Ovary (tissue), 9 donors: ENCODE data around the gene UBE2QL1. TPM values are rescaled to one million over a fixed set of nuclear protein-coding genes. Genes with fewer than 3 reads are reported as not detected.

Experiments used
- DNase-seq, 5 donors: peaks; one replicate each; pipeline ENCODE4 v3.0.0-alpha.2; 2019 to 2020
- H3K27ac ChIP-seq, 2 donors: fragments of 200-600 bp; one replicate each; pipeline versions ENCODE4 v1.5.1 to v1.8.0; 2019 to 2022
- H3K27me3 ChIP-seq: fragments of 200-600 bp; one replicate; pipeline ENCODE4 v1.8.0; 2022
- H3K36me3 ChIP-seq: fragments of 200-600 bp; sonication (generic); one replicate; pipeline ENCODE4 v1.5.1; 2019
- H3K4me1 ChIP-seq: one replicate; pipeline ENCODE4 v1.8.1; 2013; ENCODE audit warnings: mild to moderate bottlenecking, moderate library complexity; ENCODE audit not compliant: insufficient read depth
- H3K4me3 ChIP-seq: fragments of 200-600 bp; sonication (generic); one replicate; pipeline ENCODE4 v1.5.1; 2017
- H3K9me3 ChIP-seq, 2 donors: fragments of 200-600 bp in 1 of 2; sonication (generic) in 1 of 2; one replicate each; pipeline versions ENCODE4 v1.5.1 to v1.8.1; 2013 to 2019; ENCODE audit warnings: mild to moderate bottlenecking in 1 of 2, moderate library complexity in 1 of 2
- CTCF ChIP-seq, 3 donors: fragments of 450-650 bp in 2 of 3; fragments of 200-600 bp in 1 of 3; IDR thresholded peaks; one replicate each; pipeline versions ENCODE4 v1.5.1 to v1.8.0; 2016 to 2022; ENCODE audit warnings: antibody characterized with exemption in 3 of 3, mild to moderate bottlenecking in 1 of 3
- EP300 ChIP-seq: sonication (generic); formaldehyde crosslinking; IDR thresholded peaks from one replicate; pipeline ENCODE4 v1.6.1; 2017; ENCODE audit warnings: antibody characterized with exemption
- POLR2A ChIP-seq: fragments of 450-650 bp; IDR thresholded peaks from one replicate; pipeline ENCODE4 v1.6.1; 2017; ENCODE audit warnings: antibody characterized with exemption, mild to moderate bottlenecking, moderate library complexity
- WGBS, 3 donors: extraction: QIAGEN DNeasy Blood & Tissue Kit in 1 of 3; methylation state at CpG; one replicate each; pipeline versions ENCODE4 v1.1.5 to v1.1.7; 2013 to 2017; 5-methylcytosine and 5-hydroxymethylcytosine counted together
- intact Hi-C, 4 donors: fragments of 100-400 bp; cut with DNase I; formaldehyde crosslinking; loops; one replicate each; pipeline versions ENCODE4 v1.11.0 to v1.15.1; 2022 to 2023
- polyA plus RNA-seq, 2 donors: library from polyadenylated mRNA; stranded (reverse); fragments of 200-250 nt in 1 of 2; fragments of 350-450 nt in 1 of 2; fragmentation: Illumina TruSeq in 1 of 2; extraction: RNeasy Lipid Tissue Mini Kit (QIAGEN cat#74804) in 1 of 2; gene quantifications; one replicate each; pipeline ENCODE4 v1.2.3, GENCODE V29; 2013 to 2014
- total RNA-seq, 7 donors: library from RNA; depleted of rRNA in 2 of 7; stranded (reverse); fragments of >200 nt in 2 of 7; fragmentation: NEBNext Ultra II Directional in 3 of 7; extraction: Animal tissue kit (Norgen Biotek cat#: 25700) in 3 of 7; gene quantifications; one replicate each; pipeline versions ENCODE4 v1.1.0 to v1.2.4, GENCODE V29; 2016 to 2023
- donor health status: DM: no; HTN: no; CAD: no; lungs with moderate emphysema.
- donor health status: DM: no; HTN: no; CAD: no.
- donor health status: Bipolar disorder and iron deficiency.
- donor health status: DM: yes; HTN: yes; CAD: no.
- donor health status: DM: no; HTN: no; CAD: no.
- donor health status: DM: yes; HTN: yes; CAD: no.

Gene UBE2QL1
- total and polyA plus RNA-seq, 9 donors, result 0.30 to 6.4 (median 1.3) TPM

- intact Hi-C loops, result no loop called here
- TF ChIP-seq EP300 (no peak), POLR2A (no peak), CTCF (IDR thresholded peaks at IDR 0.05) (no peak)
- H3K4me3 ChIP-seq, result no peak overlapping the region
- no peak overlapping the region for H3K27ac ChIP-seq
- DNase-seq, result no peak
- H3K36me3 ChIP-seq, result no peaks in the 10 kb centered on the region
- H3K4me1 ChIP-seq, result no peaks in the 10 kb centered on the region
- 85 to 88% (median 86%) methylated on average over 5 of the region's 5 CpGs for WGBS, 3 donors
- no peaks in the 10 kb centered on the region for H3K27me3 ChIP-seq
- H3K9me3 ChIP-seq, result no peaks in the 10 kb centered on the region
Observed at GRCh38 chr5:6484899-6485298, 36.2 kb downstream of the UBE2QL1 start.

DNA sequence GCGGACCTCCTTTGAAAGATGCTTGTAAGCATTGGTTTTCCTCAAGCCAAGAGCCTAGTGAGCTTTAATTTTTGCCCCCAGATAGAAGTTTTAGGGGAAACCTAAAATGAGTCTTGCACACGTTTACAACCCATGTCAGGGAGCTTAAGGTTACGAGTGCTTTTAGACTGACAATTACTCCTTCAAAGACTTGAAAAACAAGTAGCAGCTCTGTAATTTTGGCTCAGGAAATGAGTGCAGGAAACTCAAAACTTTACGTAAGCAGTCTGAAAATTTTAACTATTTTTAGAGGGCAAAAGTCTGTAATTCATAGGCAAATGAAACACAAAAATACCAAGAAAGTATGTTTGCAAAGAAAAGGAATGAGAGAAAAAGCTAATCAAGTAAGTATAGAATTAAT lies 36.8 kb downstream of the UBE2QL1 start:
- Histone ChIP-seq H3K36me3 (no peaks in the 10 kb centered on the region), H3K27me3 (no peaks in the 10 kb centered on the region), H3K9me3 (no peaks in the 10 kb centered on the region), H3K4me3 (no peak overlapping the region), H3K4me1 (no peaks in the 10 kb centered on the region), H3K27ac (no peak overlapping the region)
- intact Hi-C loops, result no loop called here
- 55 to 63% (median 62%) methylated on average over 4 of the region's 4 CpGs for WGBS, 3 donors
- TF ChIP-seq EP300, result no peak
- TF ChIP-seq POLR2A, result no peak
- no peak for TF ChIP-seq CTCF (IDR thresholded peaks at IDR 0.05)
- no peak for DNase-seq

DNA sequence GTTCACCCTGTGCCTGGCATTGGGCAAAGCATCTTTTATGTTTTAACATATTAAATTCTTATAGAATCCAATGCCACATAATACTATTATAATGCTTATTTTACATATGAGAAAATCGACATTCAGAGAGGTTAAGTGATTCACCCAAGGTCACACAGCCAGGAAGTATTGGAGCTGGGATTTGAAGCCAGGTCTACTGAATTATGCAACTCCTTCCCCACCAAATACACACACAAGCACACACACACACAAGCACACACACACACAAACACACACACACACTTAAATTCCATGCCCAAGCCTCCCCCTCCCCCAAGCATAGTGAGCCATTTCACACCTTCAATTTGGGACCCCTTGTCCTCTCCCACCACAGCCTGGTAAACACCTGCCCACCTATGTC lies 37.4 kb downstream of the UBE2QL1 start:
- Histone ChIP-seq H3K9me3 (no peaks in the 10 kb centered on the region), H3K4me3 (no peak overlapping the region), H3K27me3 (no peaks in the 10 kb centered on the region), H3K36me3 (no peaks in the 10 kb centered on the region), H3K27ac (no peak overlapping the region), H3K4me1 (no peaks in the 10 kb centered on the region)
- DNase-seq, result no peak
- intact Hi-C loops, result no loop called here
- 72 to 76% (median 75%) methylated on average over 1 of the region's 1 CpG for WGBS, 3 donors
- TF ChIP-seq POLR2A (no peak), CTCF (IDR thresholded peaks at IDR 0.05) (no peak), EP300 (no peak)

DNA sequence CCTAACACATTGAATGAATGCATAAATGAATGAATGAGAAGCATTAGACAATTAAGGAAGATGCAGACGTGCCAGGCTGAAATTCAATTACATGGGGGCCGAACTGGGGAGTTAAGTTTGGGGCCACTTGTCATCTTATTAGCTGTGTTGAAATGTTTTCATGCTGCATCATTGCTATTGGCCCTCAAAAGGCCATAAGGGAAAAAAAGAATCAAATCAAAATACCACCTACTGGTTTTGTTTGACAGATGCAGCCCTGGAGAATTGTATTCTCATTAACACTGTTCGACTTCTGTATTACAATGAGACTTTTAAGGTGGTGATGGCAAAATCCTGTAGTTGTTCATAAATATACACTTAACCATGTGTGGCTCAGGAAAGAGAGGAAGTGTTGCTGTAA lies 38.4 kb downstream of the UBE2QL1 start:
- 66 to 75% (median 67%) methylated on average over 3 of the region's 3 CpGs for WGBS, 3 donors
- TF ChIP-seq CTCF (IDR thresholded peaks at IDR 0.05), result no peak
- TF ChIP-seq EP300, result no peak
- no peak for TF ChIP-seq POLR2A
- H3K27ac ChIP-seq, result no peak overlapping the region
- H3K4me1 ChIP-seq, result no peaks in the 10 kb centered on the region
- no peaks in the 10 kb centered on the region for H3K27me3 ChIP-seq
- H3K9me3 ChIP-seq, result no peaks in the 10 kb centered on the region
- no peak overlapping the region for H3K4me3 ChIP-seq
- intact Hi-C loops, result no loop called here
- no peaks in the 10 kb centered on the region for H3K36me3 ChIP-seq
- DNase-seq, result no peak

GRCh38 chr5:6488021-6488420 lies 39.4 kb downstream of the UBE2QL1 start:
- Histone ChIP-seq H3K27me3 (no peaks in the 10 kb centered on the region), H3K36me3 (no peaks in the 10 kb centered on the region), H3K27ac (no peak overlapping the region), H3K9me3 (no peaks in the 10 kb centered on the region), H3K4me1 (no peaks in the 10 kb centered on the region), H3K4me3 (no peak overlapping the region)
- WGBS, 3 donors, result 16 to 22% (median 20%) methylated on average over 4 of the region's 4 CpGs
- no peak for DNase-seq
- no peak for TF ChIP-seq EP300
- no peak for TF ChIP-seq CTCF (IDR thresholded peaks at IDR 0.05)
- no peak for TF ChIP-seq POLR2A
- intact Hi-C loops, result no loop called here
